AG09309 (cell line): ENCODE data around the gene DGCR6L.
"Not testable (repeated sequence)": the region's sequence is repeated elsewhere in the genome, so short reads cannot be mapped to it uniquely, and the experiment has no call there.

Experiments
- DNase-seq: peaks from one replicate; pipeline ENCODE4 v3.0.0-alpha.2; 2010; ENCODE audit warnings: low read depth
- H3K4me3 ChIP-seq: 2 replicates; pipeline ENCODE4 v1.5.1; 2011; ENCODE audit warnings: mild to moderate bottlenecking, low read depth, low read length, moderate library complexity; ENCODE audit not compliant: control insufficient read depth
- CTCF ChIP-seq: IDR thresholded peaks from 2 replicates; pipeline ENCODE4 v1.5.1; 2011; ENCODE audit warnings: mild to moderate bottlenecking, low read depth, low read length, inconsistent platforms; ENCODE audit not compliant: insufficient read depth, control insufficient read depth; ENCODE audit errors: missing control alignments

The DGCR6L gene

GRCh38 chr22:20354238-20354975, 34.5 kb upstream of the DGCR6L start:
- H3K4me3 ChIP-seq: no peak overlapping the region
- TF ChIP-seq CTCF: no peak
- no peak for DNase-seq

- not testable (repeated sequence) for H3K4me3 ChIP-seq, DNase-seq
These were observed 32.7 kb upstream of the DGCR6L start for GRCh38 chr22:20352536-20352935.

- not testable (repeated sequence) for DNase-seq
These were observed 26.7 kb upstream of the DGCR6L start for GRCh38 chr22:20346553-20346952.

DNA sequence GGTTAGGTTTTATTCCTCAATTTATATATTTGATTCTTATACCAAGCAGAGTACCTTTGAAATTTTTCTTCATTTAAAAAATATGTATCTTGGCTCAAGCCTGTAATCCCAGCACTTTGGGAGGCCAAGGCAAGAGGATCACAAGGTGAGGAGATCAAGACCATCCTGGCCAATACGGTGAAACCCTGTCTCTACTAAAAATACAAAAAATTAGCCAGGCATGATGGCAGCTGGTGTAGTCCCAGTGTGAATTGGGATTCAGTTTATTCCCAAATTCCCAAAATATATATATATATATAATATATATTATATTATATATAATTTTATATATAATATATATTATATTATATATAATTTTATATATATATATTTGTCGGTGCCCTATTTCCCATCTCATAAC, 18.4 kb upstream of the DGCR6L start:
- H3K4me3 ChIP-seq, DNase-seq: not testable (repeated sequence)

More at GRCh38 chr22:20346553-20346952, 26.7 kb upstream of the DGCR6L start:
- not testable (repeated sequence) for H3K4me3 ChIP-seq

DNA sequence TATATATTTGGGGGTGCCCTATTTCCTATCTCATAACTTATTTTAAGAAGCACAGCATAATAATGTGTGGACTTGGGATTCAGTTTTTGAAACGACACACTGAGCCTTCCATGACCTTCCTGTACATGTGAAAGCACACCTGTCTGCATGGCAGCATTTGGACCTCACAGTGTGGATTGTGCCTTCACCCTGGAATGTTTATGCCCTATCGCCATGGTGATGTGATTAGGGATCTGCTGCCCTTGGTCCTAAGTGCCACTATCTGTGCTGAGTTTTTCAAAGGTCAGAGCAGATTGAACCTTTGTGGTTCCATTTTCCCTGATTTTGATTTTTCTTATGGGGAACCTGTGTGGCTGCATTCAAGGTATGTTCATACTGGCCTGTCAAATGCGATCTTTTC, 17.9 kb upstream of the DGCR6L start:
- not testable (repeated sequence) for DNase-seq, H3K4me3 ChIP-seq

- H3K4me3 ChIP-seq, DNase-seq: not testable (repeated sequence)
These were observed 16.7 kb upstream of the DGCR6L start for GRCh38 chr22:20336561-20336960.

DNA sequence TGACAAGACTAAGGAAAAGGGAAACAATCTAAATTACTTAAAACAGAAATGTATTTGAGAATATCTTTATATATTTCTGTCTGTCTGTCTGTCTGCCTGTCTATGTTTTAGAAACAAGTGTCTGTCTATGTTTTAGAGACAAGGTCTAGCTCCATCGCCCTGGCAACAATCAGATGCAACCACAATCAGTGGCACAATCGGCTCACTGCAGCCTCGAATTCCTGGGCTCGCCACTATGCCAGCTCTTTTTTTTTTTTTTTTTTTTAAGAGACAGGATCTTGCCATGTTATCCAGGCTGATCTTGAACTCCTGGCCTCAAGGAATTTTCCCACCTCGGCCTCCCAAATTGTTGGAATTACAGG, 8.7 kb upstream of the DGCR6L start:
- DNase-seq, H3K4me3 ChIP-seq: not testable (repeated sequence)

DNA sequence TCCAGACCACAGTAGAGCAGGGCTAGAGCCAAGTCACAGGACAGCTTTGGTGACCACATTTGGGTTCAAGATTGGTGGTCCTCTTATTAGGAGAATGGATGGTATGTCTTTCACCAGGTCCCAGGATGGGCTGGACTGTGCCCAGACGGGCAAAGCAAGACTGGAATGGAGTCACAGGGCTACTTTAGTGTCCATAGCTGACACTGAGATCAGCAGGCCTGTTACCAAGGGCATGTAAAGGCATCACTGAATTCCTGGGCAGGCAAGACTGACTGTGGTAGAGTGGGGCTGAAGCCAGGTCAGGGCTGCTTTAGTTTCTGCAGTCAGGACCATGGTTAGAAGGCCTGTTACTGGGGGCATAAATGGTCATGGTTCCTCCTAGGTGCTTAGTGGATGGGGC, 6.1 kb upstream of the DGCR6L start:
- not testable (repeated sequence) for DNase-seq, H3K4me3 ChIP-seq

GRCh38 chr22:20324139-20324516, 4.3 kb upstream of the DGCR6L start:
- H3K4me3 ChIP-seq: 0 out of 2 replicates have a peak overlapping the region, but pooled peaks have one; percentile 8
- no peak for DNase-seq
- TF ChIP-seq CTCF: no peak

DNA sequence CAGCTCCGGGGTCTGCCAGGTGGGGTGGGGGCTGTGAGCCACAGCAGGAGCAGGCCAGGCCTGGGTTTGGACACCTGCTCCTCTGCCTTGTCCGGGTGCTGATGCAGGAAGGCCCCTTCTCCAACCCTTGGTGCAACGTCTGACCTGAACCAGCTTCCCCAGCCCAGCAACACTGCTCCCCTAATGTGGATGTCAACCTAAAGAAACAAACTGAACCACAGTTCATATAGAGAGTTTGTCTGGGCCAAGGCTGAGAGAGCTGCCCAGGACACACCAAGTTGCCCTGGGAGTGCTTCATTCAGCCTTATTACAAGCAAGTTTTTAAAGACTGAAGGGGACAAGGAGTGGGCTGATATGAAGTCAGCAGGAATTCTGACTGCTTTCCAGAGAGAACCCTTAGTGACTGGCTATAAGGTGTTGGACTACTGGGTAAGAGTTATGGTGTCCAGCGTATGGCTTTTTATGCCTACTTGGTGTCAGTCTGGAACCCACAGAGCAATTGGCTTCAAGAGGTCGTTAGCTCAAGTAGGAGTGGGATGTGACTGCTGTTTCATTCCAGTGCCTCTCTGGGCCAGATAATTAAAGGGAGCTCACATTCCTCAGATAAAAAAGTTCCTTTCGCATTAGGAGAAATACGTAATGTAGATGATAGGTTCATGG, 1.8 kb upstream of the DGCR6L start:
- H3K4me3 ChIP-seq, DNase-seq: not testable (repeated sequence)

GRCh38 chr22:20320659-20321551, 1.0 kb upstream of the DGCR6L start:
- not testable (repeated sequence) for DNase-seq
- peak overlapping the region; percentile 58 for H3K4me3 ChIP-seq
